Activated T-helper 17 cell treated with anti-CD3 and anti-CD28 coated beads, Interleukin-2, amount 50 U/mL, for 72 hours (primary cell): Measurements from ENCODE around the gene MAP1LC3A. TPM values are rescaled to one million over a fixed set of nuclear protein-coding genes. Genes with fewer than 3 reads are reported as not detected.

Experiments used
- ATAC-seq: fragments of 150-1000 bp; cut with Tn5 transposase; replicated peaks from 2 replicates; pipeline ENCODE4 v1.10.0; 2021; ENCODE audit warnings: mild to moderate bottlenecking, moderate library complexity
- H3K27ac Mint-ChIP-seq: one replicate; pipeline ENCODE4 v1.8.0; 2022; ENCODE audit warnings: mixed read lengths
- H3K27me3 Mint-ChIP-seq: one replicate; pipeline ENCODE4 v1.8.0; 2022; ENCODE audit warnings: mixed read lengths
- H3K36me3 Mint-ChIP-seq: one replicate; pipeline ENCODE4 v1.8.0; 2022; ENCODE audit warnings: low read depth, mild to moderate bottlenecking, mixed read lengths
- H3K4me1 Mint-ChIP-seq: one replicate; pipeline ENCODE4 v1.8.0; 2022; ENCODE audit warnings: mixed read lengths
- H3K4me3 Mint-ChIP-seq: one replicate; pipeline ENCODE4 v1.8.0; 2022; ENCODE audit warnings: mild to moderate bottlenecking, mixed read lengths
- H3K9me3 Mint-ChIP-seq: one replicate; pipeline ENCODE4 v1.8.0; 2022; ENCODE audit warnings: mixed read lengths
- total RNA-seq, 2 donors: library from RNA; stranded (reverse); gene quantifications; one replicate each; pipeline ENCODE4 v1.2.3, GENCODE V29; 2022

Gene MAP1LC3A
- total RNA-seq, 2 donors from 2014 or later: 4.5 to 4.6 TPM

DNA sequence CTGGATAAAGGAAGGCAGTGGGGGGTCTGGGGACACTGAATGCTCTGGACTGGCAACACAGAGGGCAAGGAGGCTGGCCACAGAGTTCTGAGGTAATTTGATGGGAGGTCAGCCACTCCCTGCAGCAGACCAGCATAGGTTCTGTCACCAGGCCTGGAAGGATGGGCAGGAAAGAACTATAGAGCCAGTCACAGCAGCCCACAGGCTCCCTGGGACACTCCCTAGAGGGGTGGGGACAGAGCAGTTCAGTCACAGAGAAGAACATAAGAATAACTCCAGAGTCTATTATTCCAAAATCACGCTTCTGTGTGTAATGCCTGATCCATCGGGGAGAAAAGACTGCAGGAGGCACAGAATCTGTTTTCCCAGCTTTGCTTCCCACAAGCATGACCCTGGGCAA is 22.7 kb upstream of the MAP1LC3A start:
- Mint-ChIP-seq H3K27me3 (no peaks in the 10 kb centered on the region), H3K27ac (no peak overlapping the region), H3K36me3 (peaks cover 62% of the 10 kb centered on the region), H3K9me3 (no peaks in the 10 kb centered on the region), H3K4me3 (no peak overlapping the region), H3K4me1 (peaks cover 3% of the 10 kb centered on the region)
- ATAC-seq: no peak

- no peak overlapping the region for H3K4me3 Mint-ChIP-seq
Observed at GRCh38 chr20:34536798-34537394, 21.6 kb upstream of the MAP1LC3A start.

DNA sequence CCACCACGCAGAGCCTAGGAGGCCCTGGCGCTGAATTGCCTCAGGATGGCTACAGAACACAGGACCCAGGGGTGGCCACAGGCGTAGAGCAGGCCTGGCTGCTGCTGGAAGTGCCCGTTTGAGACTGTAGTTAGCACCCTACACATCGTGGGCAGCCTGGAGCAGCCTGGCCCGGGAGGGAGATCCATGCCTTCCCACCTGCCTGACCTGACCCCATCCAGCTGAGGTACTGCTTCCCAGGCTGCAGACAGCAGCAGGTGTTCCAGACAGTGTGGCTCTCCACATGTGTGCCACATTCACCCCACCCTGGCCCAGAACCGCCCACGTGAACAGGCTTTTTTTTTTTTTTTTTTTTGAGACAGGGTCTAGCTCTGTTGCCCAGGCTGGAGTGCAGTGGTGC is 20.9 kb upstream of the MAP1LC3A start:
- no peak overlapping the region for H3K4me3 Mint-ChIP-seq
- peaks cover 13% of the 10 kb centered on the region for H3K4me1 Mint-ChIP-seq
- no peak overlapping the region for H3K27ac Mint-ChIP-seq
- no peak for ATAC-seq
- peaks cover 63% of the 10 kb centered on the region for H3K36me3 Mint-ChIP-seq
- H3K27me3 Mint-ChIP-seq: no peaks in the 10 kb centered on the region
- no peaks in the 10 kb centered on the region for H3K9me3 Mint-ChIP-seq

More at GRCh38 chr20:34536798-34537394, 21.6 kb upstream of the MAP1LC3A start:
- Mint-ChIP-seq H3K9me3 (no peaks in the 10 kb centered on the region), H3K4me1 (peaks cover 13% of the 10 kb centered on the region), H3K27me3 (no peaks in the 10 kb centered on the region), H3K27ac (no peak overlapping the region), H3K36me3 (peaks cover 63% of the 10 kb centered on the region)
- peak; percentile 73 for ATAC-seq

- H3K4me3 Mint-ChIP-seq: no peak overlapping the region
Observed at GRCh38 chr20:34538671-34539123, 19.8 kb upstream of the MAP1LC3A start.

DNA sequence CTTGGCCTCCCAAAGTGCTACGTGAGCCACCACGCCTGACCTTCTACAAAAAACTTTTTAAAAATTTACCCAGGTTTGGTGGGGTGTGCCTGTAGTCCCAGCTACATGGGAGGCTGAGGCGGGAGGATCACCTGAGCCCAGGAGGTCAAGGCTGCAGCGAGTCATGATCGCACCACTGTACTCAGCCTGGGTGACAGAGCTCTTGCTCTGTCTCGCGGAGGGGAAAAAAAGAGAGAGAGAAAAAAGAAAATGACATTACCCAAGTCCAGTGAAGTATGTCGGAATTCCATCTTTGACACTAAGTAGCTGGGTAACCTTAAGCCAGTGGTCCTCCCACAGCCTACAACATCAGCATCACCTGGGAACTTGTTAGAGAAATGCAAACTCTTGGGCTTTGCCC is 18.8 kb upstream of the MAP1LC3A start:
- Mint-ChIP-seq H3K27ac (peak overlapping the region; percentile 57), H3K27me3 (no peaks in the 10 kb centered on the region), H3K9me3 (no peaks in the 10 kb centered on the region), H3K4me1 (peaks cover 22% of the 10 kb centered on the region), H3K36me3 (peaks cover 54% of the 10 kb centered on the region), H3K4me3 (no peak overlapping the region)
- no peak for ATAC-seq

More at GRCh38 chr20:34538671-34539123, 19.8 kb upstream of the MAP1LC3A start:
- no peaks in the 10 kb centered on the region for H3K9me3 Mint-ChIP-seq
- peak; percentile 56 for ATAC-seq
- H3K27ac Mint-ChIP-seq: peak overlapping the region; percentile 67
- peaks cover 16% of the 10 kb centered on the region for H3K4me1 Mint-ChIP-seq
- H3K36me3 Mint-ChIP-seq: peaks cover 63% of the 10 kb centered on the region
- H3K27me3 Mint-ChIP-seq: no peaks in the 10 kb centered on the region

GRCh38 chr20:34540596-34541263 is 17.8 kb upstream of the MAP1LC3A start:
- H3K9me3 Mint-ChIP-seq: no peaks in the 10 kb centered on the region
- no peaks in the 10 kb centered on the region for H3K27me3 Mint-ChIP-seq
- no peak for ATAC-seq
- H3K4me3 Mint-ChIP-seq: peak overlapping the region; percentile 72
- peaks cover 22% of the 10 kb centered on the region for H3K4me1 Mint-ChIP-seq
- peaks cover 45% of the 10 kb centered on the region for H3K36me3 Mint-ChIP-seq
- H3K27ac Mint-ChIP-seq: peak overlapping the region; percentile 97

DNA sequence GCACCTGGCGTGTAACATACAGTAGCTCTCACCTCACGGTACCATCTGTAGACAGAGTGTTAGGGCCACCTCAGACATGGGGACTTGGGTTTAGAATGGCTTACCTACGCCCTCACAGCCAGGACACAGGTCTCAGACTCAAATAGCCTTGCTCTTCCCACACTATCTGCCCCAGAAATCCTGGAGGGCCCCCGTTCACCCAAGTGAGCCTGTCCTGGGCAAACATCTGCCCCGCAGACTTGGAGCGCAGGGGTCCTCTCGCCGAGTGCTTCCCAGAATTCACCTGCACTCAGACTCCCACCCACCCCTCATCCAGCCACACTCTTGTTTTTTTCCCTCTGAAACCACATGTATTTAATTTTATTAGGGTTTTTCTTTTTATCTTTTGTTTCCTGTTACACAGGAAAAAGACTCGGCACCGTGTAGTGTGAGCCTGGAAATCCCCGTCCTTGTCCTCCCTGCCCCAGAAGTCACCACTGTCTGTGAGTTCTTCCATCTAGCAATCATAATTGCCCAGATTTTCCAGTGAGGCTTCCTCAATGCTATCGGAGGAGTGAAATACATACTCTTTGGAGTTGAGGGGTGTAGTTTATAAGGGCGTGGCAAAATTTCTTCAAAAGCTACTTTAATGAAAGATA is 17.1 kb upstream of the MAP1LC3A start:
- H3K4me3 Mint-ChIP-seq: peak overlapping the region; percentile 72
- peaks cover 39% of the 10 kb centered on the region for H3K36me3 Mint-ChIP-seq
- peak; percentile 73 for ATAC-seq
- no peaks in the 10 kb centered on the region for H3K9me3 Mint-ChIP-seq
- peak overlapping the region; percentile 97 for H3K27ac Mint-ChIP-seq
- H3K4me1 Mint-ChIP-seq: peaks cover 22% of the 10 kb centered on the region
- no peaks in the 10 kb centered on the region for H3K27me3 Mint-ChIP-seq

DNA sequence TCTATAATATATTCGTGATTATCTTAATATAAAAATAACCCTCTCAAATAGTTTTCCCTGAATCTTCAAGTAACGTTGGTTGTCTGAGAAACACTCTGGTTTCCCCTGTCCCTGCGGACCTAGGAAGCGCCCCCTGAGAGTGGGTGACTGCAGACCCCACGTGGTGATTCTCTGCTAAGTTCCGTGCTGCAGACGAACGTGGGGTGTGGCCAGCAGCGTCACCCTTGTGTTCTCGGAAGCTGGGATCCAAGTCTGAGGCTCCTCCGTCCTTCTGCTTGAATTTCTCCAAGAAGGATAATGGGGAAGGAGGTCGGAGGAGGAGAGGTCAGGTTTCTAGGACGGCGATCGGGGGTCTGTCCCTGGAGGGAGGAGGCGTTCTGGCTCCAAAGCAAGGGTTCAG is 16.6 kb upstream of the MAP1LC3A start:
- Mint-ChIP-seq H3K27me3 (no peaks in the 10 kb centered on the region), H3K36me3 (peaks cover 33% of the 10 kb centered on the region), H3K27ac (peak overlapping the region; percentile 97), H3K4me1 (peaks cover 22% of the 10 kb centered on the region), H3K4me3 (peak overlapping the region; percentile 72), H3K9me3 (no peaks in the 10 kb centered on the region)
- ATAC-seq: no peak

- peaks cover 22% of the 10 kb centered on the region for H3K4me1 Mint-ChIP-seq
- H3K36me3 Mint-ChIP-seq: peaks cover 28% of the 10 kb centered on the region
- no peaks in the 10 kb centered on the region for H3K27me3 Mint-ChIP-seq
- peak overlapping the region; percentile 72 for H3K4me3 Mint-ChIP-seq
- ATAC-seq: no peak
- H3K9me3 Mint-ChIP-seq: no peaks in the 10 kb centered on the region
- peak overlapping the region; percentile 97 for H3K27ac Mint-ChIP-seq
Observed at GRCh38 chr20:34542439-34542838, 16.1 kb upstream of the MAP1LC3A start.

DNA sequence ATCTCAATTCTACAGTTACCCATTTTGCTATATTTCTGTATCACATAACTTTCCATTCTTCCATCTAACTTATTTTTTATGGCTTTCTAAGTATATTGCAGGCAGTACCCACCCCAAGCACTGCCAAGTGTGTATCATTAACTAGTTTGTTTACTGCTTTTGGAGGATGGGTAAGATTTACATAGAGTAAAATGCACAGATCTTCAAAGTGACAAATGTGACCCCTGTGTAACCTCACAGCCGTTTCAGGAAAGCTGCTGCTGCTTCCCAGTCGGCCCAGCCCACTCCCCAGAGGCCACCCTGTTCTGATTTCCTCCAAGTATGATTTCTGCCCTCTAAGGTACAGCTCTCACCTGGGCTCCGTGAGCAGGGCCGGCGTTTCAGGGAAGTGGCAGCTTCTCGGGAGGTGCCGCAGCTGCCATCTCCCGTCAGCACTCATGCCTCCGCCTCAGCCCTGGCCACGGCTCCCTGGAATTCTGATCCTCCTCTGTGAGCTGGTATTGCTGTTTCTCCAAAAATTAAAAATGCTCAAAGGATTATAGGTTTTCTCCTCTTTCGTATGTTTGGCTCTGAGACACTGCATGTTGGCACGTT is 15.0 kb upstream of the MAP1LC3A start:
- Mint-ChIP-seq H3K4me1 (peaks cover 22% of the 10 kb centered on the region), H3K36me3 (peaks cover 24% of the 10 kb centered on the region), H3K27ac (no peak overlapping the region), H3K9me3 (no peaks in the 10 kb centered on the region), H3K4me3 (no peak overlapping the region), H3K27me3 (no peaks in the 10 kb centered on the region)
- no peak for ATAC-seq

DNA sequence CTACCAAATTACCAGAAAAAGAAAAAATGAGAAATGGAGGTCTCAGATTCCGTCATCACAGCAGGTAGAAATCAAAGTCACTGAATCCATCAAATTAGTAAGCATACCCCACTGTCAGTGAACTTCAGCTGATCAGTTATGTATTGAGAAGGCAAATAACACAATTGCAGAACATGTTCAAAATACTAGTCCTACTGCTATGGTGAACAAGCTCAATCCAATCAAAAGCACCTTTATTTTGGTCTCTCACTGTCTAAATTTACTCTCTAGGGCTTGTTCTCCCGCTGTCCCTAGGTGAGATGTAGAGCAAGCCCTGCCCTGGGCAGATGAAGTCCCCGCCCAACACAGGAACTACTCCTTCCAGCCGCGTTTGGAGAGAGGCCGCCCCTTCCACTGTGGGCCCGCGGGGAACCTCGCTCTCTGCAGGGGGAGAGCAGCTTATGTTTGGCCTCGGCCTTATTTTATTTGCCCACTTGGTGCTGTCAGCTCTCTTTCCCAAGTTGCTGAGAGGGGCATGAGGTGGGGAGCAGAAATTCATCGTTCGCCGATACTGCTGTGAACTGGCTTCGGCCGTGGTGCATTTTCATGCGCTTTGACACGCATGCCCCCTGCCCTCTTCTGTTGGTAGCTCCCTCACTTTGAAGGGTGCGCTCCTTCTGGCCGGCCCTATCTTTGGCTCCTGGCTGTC is 14.3 kb upstream of the MAP1LC3A start:
- ATAC-seq: peak; percentile 62
- Mint-ChIP-seq H3K27ac (no peak overlapping the region), H3K4me3 (peak overlapping the region; percentile 41), H3K4me1 (peaks cover 22% of the 10 kb centered on the region), H3K27me3 (no peaks in the 10 kb centered on the region), H3K9me3 (no peaks in the 10 kb centered on the region), H3K36me3 (peaks cover 18% of the 10 kb centered on the region)

DNA sequence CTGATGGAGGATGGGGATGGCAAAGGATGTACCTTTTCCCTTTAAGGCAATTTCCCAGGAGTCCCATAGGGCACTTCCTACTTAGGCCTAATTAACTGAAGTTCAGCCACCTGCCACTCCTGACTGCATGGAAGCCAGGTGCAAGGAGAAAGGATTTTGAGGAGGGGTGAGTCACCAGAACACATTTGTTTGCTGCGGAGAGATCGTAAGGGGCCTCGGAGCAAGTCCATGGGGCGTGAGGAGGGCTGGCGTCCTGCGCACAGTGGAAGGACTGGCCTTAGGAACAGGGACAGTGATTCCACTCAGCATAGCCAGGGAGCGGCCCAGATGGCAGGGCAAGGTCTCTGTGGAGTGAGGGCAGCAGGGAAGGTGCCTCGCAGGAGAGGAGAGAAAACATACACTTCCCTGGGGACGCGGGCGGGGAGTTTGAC is 11.8 kb upstream of the MAP1LC3A start:
- Mint-ChIP-seq H3K9me3 (no peaks in the 10 kb centered on the region), H3K27ac (no peak overlapping the region), H3K4me1 (peaks cover 9% of the 10 kb centered on the region), H3K27me3 (no peaks in the 10 kb centered on the region), H3K4me3 (no peak overlapping the region), H3K36me3 (peaks cover 2% of the 10 kb centered on the region)
- ATAC-seq: no peak

GRCh38 chr20:34547844-34548613 is 10.5 kb upstream of the MAP1LC3A start:
- H3K4me3 Mint-ChIP-seq: no peak overlapping the region
- no peaks in the 10 kb centered on the region for H3K9me3 Mint-ChIP-seq
- no peaks in the 10 kb centered on the region for H3K27me3 Mint-ChIP-seq
- ATAC-seq: no peak
- H3K36me3 Mint-ChIP-seq: no peaks in the 10 kb centered on the region
- peaks cover 9% of the 10 kb centered on the region for H3K4me1 Mint-ChIP-seq
- no peak overlapping the region for H3K27ac Mint-ChIP-seq
